Tibial artery (tissue), 4 donors: ENCODE results near the gene HAAO.

Experiments used
- DNase-seq, 2 donors: peaks; one replicate each; pipeline ENCODE4 v3.0.0-alpha.2; 2019
- H3K27ac ChIP-seq, 2 donors: fragments of 200-600 bp; sonication (generic) in 1 of 2; 1 replicate in 1 of 2; 2 replicates in 1 of 2; pipeline ENCODE4 v1.5.1; 2018 to 2019; ENCODE audit warnings: mild to moderate bottlenecking in 1 of 2
- H3K27me3 ChIP-seq, 2 donors: fragments of 200-600 bp; sonication (generic) in 1 of 2; one replicate each; pipeline versions ENCODE4 v1.5.1 to v1.6.0; 2016 to 2019
- H3K36me3 ChIP-seq, 3 donors: fragments of 200-600 bp; sonication (generic) in 2 of 3; one replicate each; pipeline ENCODE4 v1.5.1; 2016 to 2019; ENCODE audit warnings: mild to moderate bottlenecking in 2 of 3
- H3K4me1 ChIP-seq, 4 donors: fragments of 200-600 bp; sonication (generic) in 2 of 4; 1 replicate in 3 of 4; 2 replicates in 1 of 4; pipeline ENCODE4 v1.5.1; 2016 to 2019
- H3K4me3 ChIP-seq, 2 donors: fragments of 200-600 bp; sonication (generic) in 1 of 2; 1 replicate in 1 of 2; 2 replicates in 1 of 2; pipeline ENCODE4 v1.5.1; 2018 to 2019; ENCODE audit warnings: mild to moderate bottlenecking in 2 of 2
- H3K9me3 ChIP-seq, 3 donors: fragments of 200-600 bp; sonication (generic) in 1 of 3; one replicate each; pipeline ENCODE4 v1.5.1; 2016 to 2019
- intact Hi-C: fragments of 100-400 bp; cut with DNase I; formaldehyde crosslinking; loops from one replicate; pipeline ENCODE4 v1.15.0; 2023; ENCODE audit warnings: low total_unique reads
- TF ChIP-seq, protein P1 (sequence below), 2 experiments: fragments of 200-600 bp in 1 of 2; fragments of 450-650 bp in 1 of 2; IDR thresholded peaks; one replicate each; pipeline ENCODE4 v1.5.1; 2017 to 2019; ENCODE audit warnings: antibody characterized with exemption in 2 of 2, mild to moderate bottlenecking in 1 of 2, moderate library complexity in 1 of 2

The HAAO gene

GRCh38 chr2:42786561-42787345 lies 5.6 kb downstream of the HAAO start:
- no peaks in the 10 kb centered on the region for H3K27me3 ChIP-seq
- no peak for DNase-seq
- intact Hi-C loops: no loop called here
- H3K4me1 ChIP-seq: peaks cover 0 to 17% (median 10%) of the 10 kb centered on the region in 4 donors
- TF ChIP-seq, protein P1, sequence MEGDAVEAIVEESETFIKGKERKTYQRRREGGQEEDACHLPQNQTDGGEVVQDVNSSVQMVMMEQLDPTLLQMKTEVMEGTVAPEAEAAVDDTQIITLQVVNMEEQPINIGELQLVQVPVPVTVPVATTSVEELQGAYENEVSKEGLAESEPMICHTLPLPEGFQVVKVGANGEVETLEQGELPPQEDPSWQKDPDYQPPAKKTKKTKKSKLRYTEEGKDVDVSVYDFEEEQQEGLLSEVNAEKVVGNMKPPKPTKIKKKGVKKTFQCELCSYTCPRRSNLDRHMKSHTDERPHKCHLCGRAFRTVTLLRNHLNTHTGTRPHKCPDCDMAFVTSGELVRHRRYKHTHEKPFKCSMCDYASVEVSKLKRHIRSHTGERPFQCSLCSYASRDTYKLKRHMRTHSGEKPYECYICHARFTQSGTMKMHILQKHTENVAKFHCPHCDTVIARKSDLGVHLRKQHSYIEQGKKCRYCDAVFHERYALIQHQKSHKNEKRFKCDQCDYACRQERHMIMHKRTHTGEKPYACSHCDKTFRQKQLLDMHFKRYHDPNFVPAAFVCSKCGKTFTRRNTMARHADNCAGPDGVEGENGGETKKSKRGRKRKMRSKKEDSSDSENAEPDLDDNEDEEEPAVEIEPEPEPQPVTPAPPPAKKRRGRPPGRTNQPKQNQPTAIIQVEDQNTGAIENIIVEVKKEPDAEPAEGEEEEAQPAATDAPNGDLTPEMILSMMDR (IDR thresholded peaks at IDR 0.05): no peak
- peaks cover 0 to 20% (median 5%) of the 10 kb centered on the region in 3 donors for H3K36me3 ChIP-seq
- no peaks in the 10 kb centered on the region for H3K9me3 ChIP-seq
- no peak overlapping the region for H3K27ac ChIP-seq
- H3K4me3 ChIP-seq: no peak overlapping the region

DNA sequence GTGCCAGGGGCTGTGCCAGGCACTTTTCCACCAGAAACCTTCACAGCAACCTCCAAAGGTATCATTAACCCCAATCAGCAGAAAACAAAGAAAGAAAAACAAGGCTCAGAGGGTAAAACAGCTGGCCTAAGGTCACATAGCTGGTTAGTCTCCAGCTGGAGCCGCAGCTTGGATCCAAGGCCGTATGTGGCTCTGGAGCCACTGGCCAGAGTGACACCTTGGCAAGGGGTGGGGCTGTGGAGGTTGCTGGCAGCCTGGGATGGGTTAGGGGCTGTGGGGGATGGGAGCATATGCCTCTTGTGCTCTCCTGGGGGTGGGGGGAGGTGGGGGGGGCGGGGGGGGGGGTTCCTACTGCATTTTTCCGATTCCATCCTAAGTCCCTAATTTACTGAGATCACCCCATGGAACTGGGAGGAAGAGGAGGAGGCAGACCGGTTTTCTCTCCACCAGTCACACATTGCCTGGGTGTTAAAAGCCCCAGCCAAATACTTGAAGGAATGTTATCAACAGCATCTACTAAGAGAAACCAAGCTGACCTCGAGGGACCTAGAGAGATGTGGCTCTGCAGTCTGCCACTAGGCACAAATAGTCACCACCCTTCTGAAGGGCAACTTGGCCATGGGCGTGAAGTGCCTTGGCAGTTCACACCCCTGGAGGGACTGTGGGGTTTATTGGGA lies 8.0 kb downstream of the HAAO start:
- no peaks in the 10 kb centered on the region for H3K4me1 ChIP-seq
- TF ChIP-seq, protein P1 (IDR thresholded peaks at IDR 0.05): no peak

GRCh38 chr2:42783511-42783910 lies 8.9 kb downstream of the HAAO start:
- DNase-seq: no peak
- peaks cover 0 to 3% (median 0%) of the 10 kb centered on the region in 4 donors for H3K4me1 ChIP-seq
- no peaks in the 10 kb centered on the region for H3K27me3 ChIP-seq
- H3K9me3 ChIP-seq: no peaks in the 10 kb centered on the region
- intact Hi-C loops: no loop called here
- no peak overlapping the region for H3K4me3 ChIP-seq
- TF ChIP-seq, protein P1 (IDR thresholded peaks at IDR 0.05): no peak
- H3K27ac ChIP-seq: no peak overlapping the region
- H3K36me3 ChIP-seq: peaks cover 0 to 20% (median 5%) of the 10 kb centered on the region in 3 donors

More for the DNA sequence above, 8.0 kb downstream of the HAAO start:
- H3K27me3 ChIP-seq: no peaks in the 10 kb centered on the region
- no peak overlapping the region for H3K27ac ChIP-seq
- H3K9me3 ChIP-seq: no peaks in the 10 kb centered on the region
- intact Hi-C loops: no loop called here
- no peak overlapping the region for H3K4me3 ChIP-seq
- H3K36me3 ChIP-seq: peaks cover 0 to 20% (median 5%) of the 10 kb centered on the region in 3 donors
- DNase-seq: no peak

GRCh38 chr2:42781181-42781580 lies 11.2 kb downstream of the HAAO start:
- H3K4me1 ChIP-seq: peaks cover 0 to 7% (median 0%) of the 10 kb centered on the region in 4 donors
- TF ChIP-seq, protein P1 (IDR thresholded peaks at IDR 0.05): no peak
- H3K9me3 ChIP-seq: no peaks in the 10 kb centered on the region
- DNase-seq: no peak
- H3K36me3 ChIP-seq: peaks cover 0 to 20% (median 5%) of the 10 kb centered on the region in 3 donors
- H3K27me3 ChIP-seq: no peaks in the 10 kb centered on the region
- intact Hi-C loops: no loop called here
- H3K4me3 ChIP-seq: no peak overlapping the region
- H3K27ac ChIP-seq: no peak overlapping the region

DNA sequence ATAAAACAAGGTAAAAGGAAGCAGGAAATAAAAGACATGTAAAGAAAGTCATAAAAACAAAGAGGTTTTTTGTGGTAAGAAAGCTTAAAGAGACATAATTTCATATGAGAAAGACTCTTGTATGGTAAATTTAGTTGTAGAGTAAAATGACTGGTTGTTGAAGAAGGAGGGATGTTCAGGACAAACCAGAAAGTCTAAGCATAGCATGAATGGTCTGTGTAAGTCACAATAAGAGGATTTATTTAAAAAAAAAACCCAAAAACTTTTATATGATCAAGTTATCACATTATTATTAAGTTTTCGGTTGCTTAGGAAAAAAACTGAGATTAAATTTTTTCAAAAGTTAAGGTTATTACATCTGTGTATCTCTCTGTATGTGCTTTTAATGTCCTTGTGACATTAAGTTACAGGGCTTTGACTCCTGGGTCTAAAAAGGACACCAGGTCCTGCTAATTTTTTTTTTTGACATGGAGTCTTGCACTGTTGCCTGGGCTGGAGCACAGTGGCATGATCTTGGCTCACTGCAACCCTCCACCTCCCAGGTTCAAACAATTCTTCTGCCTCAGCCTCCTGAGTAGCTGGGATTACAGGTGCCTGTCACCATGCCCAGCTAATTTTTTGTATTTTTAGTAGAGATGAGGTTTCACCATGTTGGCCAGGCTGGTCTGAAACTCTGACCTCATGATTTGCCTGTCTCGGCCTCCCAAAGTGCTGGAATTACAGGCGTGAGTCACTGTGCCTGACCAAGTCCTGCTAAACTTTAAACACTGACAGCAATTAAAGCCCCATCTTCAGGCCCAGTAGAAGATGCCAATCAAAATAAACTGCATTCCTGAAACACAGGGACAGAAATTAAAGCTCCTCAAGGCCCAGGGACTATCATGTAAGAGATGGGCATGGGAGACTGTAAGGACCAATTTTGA lies 14.2 kb downstream of the HAAO start:
- Histone ChIP-seq H3K27me3 (no peaks in the 10 kb centered on the region), H3K27ac (no peak overlapping the region), H3K4me1 (peaks cover 0 to 7% (median 0%) of the 10 kb centered on the region in 4 donors), H3K36me3 (peaks cover 0 to 6% (median 5%) of the 10 kb centered on the region in 3 donors), H3K9me3 (no peaks in the 10 kb centered on the region), H3K4me3 (no peak overlapping the region)
- intact Hi-C loops: no loop called here
- TF ChIP-seq, protein P1 (IDR thresholded peaks at IDR 0.05): no peak
- DNase-seq: no peak
